Brain microvascular endothelial cell (primary cell): Measurements from ENCODE around the gene PRG3.

ENCODE experiments used
- DNase-seq: peaks from one replicate; pipeline ENCODE4 v3.0.0-alpha.2; 2020
- H3K27ac ChIP-seq: fragments of 250-450 bp; sonication (Bioruptor Pico); 2 replicates; pipeline ENCODE4 v1.5.1; 2020; ENCODE audit warnings: mild to moderate bottlenecking, moderate library complexity
- H3K27me3 ChIP-seq: fragments of 250-450 bp; sonication (Bioruptor Pico); replicated peaks from 2 replicates; pipeline ENCODE4 v1.5.1; 2020; ENCODE audit warnings: mild to moderate bottlenecking
- H3K36me3 ChIP-seq: fragments of 250-450 bp; sonication (Bioruptor Pico); replicated peaks from 2 replicates; pipeline ENCODE4 v1.5.1; 2020; ENCODE audit warnings: mild to moderate bottlenecking
- H3K4me3 ChIP-seq: 2 replicates; pipeline ENCODE4 v1.5.1; 2011; ENCODE audit warnings: low read depth, mild to moderate bottlenecking, control low read depth, low read length, moderate library complexity
- in situ Hi-C: cut with HindIII; loops from 2 replicates; pipeline ENCODE4 v1.10.0; 2017; ENCODE audit warnings: low sequenced_read_pairs, low pct_ligation_motif_present
- TF ChIP-seq, protein P1 (sequence below): IDR thresholded peaks from 2 replicates; pipeline ENCODE4 v1.5.1; 2011; ENCODE audit warnings: low read depth, mild to moderate bottlenecking, moderate library complexity, low read length, control low read depth, inconsistent platforms; ENCODE audit errors: missing control alignments

PRG3 gene

GRCh38 chr11:57380975-57381374, at the start of gene PRG3:
PRG3 (minus strand) TSS chr11:57381150; CDS start chr11:57380708, 442 bp downstream.
- in situ Hi-C loops: no loop called here
- DNase-seq: no peak
- Histone ChIP-seq H3K27ac (no peak within 1 kb of the TSS), H3K4me3 (no peak within 1 kb of the TSS), H3K27me3 (no peaks in the 10 kb centered on the region), H3K36me3 (no peaks in the 10 kb centered on the region)
- TF ChIP-seq, protein P1, sequence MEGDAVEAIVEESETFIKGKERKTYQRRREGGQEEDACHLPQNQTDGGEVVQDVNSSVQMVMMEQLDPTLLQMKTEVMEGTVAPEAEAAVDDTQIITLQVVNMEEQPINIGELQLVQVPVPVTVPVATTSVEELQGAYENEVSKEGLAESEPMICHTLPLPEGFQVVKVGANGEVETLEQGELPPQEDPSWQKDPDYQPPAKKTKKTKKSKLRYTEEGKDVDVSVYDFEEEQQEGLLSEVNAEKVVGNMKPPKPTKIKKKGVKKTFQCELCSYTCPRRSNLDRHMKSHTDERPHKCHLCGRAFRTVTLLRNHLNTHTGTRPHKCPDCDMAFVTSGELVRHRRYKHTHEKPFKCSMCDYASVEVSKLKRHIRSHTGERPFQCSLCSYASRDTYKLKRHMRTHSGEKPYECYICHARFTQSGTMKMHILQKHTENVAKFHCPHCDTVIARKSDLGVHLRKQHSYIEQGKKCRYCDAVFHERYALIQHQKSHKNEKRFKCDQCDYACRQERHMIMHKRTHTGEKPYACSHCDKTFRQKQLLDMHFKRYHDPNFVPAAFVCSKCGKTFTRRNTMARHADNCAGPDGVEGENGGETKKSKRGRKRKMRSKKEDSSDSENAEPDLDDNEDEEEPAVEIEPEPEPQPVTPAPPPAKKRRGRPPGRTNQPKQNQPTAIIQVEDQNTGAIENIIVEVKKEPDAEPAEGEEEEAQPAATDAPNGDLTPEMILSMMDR: no peak

DNA sequence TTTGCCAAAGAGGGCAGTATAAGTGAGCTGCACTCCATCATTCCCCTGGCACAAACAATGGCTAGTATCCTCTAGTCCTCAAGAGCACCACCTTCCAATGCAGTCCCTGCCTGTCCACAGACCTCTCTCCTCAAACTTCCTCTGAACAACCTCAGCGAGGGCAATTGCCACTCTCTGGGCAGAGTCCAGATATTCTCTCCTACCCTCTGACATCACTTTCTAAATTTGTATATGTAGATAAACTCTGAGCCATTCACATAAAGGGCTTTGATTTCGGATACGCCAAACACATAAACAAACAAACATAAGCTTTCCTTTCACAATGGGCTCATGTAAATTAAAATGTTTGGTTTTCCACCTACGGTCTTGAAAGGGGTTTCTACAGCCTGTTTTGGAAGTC, 49.0 kb upstream of the PRG3 start:
- Histone ChIP-seq H3K36me3 (peaks cover 5% of the 10 kb centered on the region), H3K27ac (no peak overlapping the region), H3K27me3 (no peaks in the 10 kb centered on the region), H3K4me3 (no peak overlapping the region)
- in situ Hi-C loops: no loop called here
- TF ChIP-seq, protein P1: no peak
- DNase-seq: no peak

DNA sequence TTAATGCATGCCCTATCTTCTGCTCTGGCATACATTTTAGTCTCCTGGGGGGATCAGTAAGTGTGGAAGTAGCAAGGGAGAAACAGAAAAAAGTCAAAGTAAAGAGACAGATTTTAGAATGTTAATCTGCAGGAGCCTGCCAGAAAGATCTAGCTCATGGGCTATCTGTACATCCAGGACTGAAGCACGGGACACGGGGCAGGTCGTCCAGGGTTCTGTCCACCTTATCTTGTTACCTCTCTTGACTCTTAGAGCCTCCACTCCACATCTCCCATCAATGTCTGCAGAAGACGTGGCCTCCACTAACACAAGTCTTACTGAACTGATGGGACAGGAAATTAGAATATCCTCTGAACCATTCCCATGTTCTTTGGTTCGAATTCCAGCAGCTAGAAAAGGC, 47.7 kb upstream of the PRG3 start:
- DNase-seq: no peak
- H3K27me3 ChIP-seq: no peaks in the 10 kb centered on the region
- no peak overlapping the region for H3K4me3 ChIP-seq
- peaks cover 5% of the 10 kb centered on the region for H3K36me3 ChIP-seq
- H3K27ac ChIP-seq: no peak overlapping the region
- TF ChIP-seq, protein P1: no peak
- in situ Hi-C loops: no loop called here

DNA sequence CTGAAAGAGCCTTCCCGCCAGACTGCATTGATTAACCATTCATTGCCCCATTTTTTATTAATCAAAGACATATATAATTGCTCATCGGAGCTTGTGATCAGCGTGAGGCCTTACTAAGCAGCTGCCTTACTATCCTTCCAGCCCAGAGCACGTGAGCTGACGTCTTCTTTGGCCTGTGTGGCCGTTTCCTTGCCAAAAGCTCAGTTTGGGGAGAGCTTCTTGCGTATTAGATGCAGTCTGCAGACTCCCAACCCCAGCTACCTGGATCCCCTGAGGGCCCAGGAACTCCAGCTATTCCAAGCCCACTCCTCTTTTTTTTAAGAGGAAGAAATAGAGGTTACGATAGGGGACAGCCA, 46.8 kb upstream of the PRG3 start:
- H3K27ac ChIP-seq: no peak overlapping the region
- no peak for DNase-seq

GRCh38 chr11:57426929-57427726, 46.2 kb upstream of the PRG3 start, which contains the start of gene SLC43A3:
SLC43A3 (minus strand) TSS chr11:57427121; CDS start chr11:57426172, 949 bp downstream.
- peak within 1 kb of the TSS; percentile 50 for H3K4me3 ChIP-seq
- peaks cover 7% of the 10 kb centered on the region for H3K36me3 ChIP-seq
- peak; percentile 56 for DNase-seq
- peak within 1 kb of the TSS; percentile 65 for H3K27ac ChIP-seq
- TF ChIP-seq, protein P1: no peak
- in situ Hi-C loops: no loop called here
- no peaks in the 10 kb centered on the region for H3K27me3 ChIP-seq

More for the DNA sequence above, 46.8 kb upstream of the PRG3 start:
- TF ChIP-seq, protein P1: no peak
- no peak overlapping the region for H3K4me3 ChIP-seq
- peaks cover 7% of the 10 kb centered on the region for H3K36me3 ChIP-seq
- in situ Hi-C loops: no loop called here
- H3K27me3 ChIP-seq: no peaks in the 10 kb centered on the region
